WTC11 (cell line): ENCODE data around the gene ALCAM.

Experiments used
- ATF3 ChIP-seq: sonication (generic); formaldehyde crosslinking; conservative IDR thresholded peaks from 2 replicates; pipeline ENCODE4 v1.8.1; 2022; ENCODE audit warnings: mild to moderate bottlenecking, missing genetic modification reagents
- CBFB ChIP-seq: sonication (generic); formaldehyde crosslinking; IDR thresholded peaks from 2 replicates; pipeline ENCODE4 v1.8.1; 2022; ENCODE audit warnings: mild to moderate bottlenecking, low read depth, missing genetic modification reagents
- FOXJ3 ChIP-seq: sonication (generic); formaldehyde crosslinking; IDR thresholded peaks from 2 replicates; pipeline ENCODE4 v1.9.0; 2021; ENCODE audit warnings: missing genetic modification reagents, mild to moderate bottlenecking, borderline replicate concordance
- NFYB ChIP-seq: sonication (generic); formaldehyde crosslinking; conservative IDR thresholded peaks from 2 replicates; pipeline ENCODE4 v1.8.0; 2022; ENCODE audit warnings: low read depth, missing genetic modification reagents
- PRDM15 ChIP-seq: sonication (generic); formaldehyde crosslinking; IDR thresholded peaks from 2 replicates; pipeline ENCODE4 v1.8.0; 2022; ENCODE audit warnings: missing genetic modification reagents
- RORB ChIP-seq: fragments of 250-450 bp; sonication (Bioruptor Pico); IDR thresholded peaks from 2 replicates; pipeline ENCODE4 v1.9.0; 2021; ENCODE audit warnings: mild to moderate bottlenecking
- SMAD3 ChIP-seq: sonication (generic); formaldehyde crosslinking; IDR thresholded peaks from 2 replicates; pipeline ENCODE4 v1.8.0; 2022; ENCODE audit warnings: missing genetic modification reagents, mild to moderate bottlenecking, borderline replicate concordance
- USF1 ChIP-seq: sonication (generic); formaldehyde crosslinking; IDR thresholded peaks from 2 replicates; pipeline ENCODE4 v1.8.0; 2022; ENCODE audit warnings: mild to moderate bottlenecking, missing genetic modification reagents
- ZNF138 ChIP-seq: sonication (generic); formaldehyde crosslinking; conservative IDR thresholded peaks from 2 replicates; pipeline ENCODE4 v1.8.1; 2022; ENCODE audit warnings: mild to moderate bottlenecking, moderate library complexity, missing genetic modification reagents
- TF ChIP-seq, protein P1 (sequence below): fragments of 200-600 bp; IDR thresholded peaks from 2 replicates; pipeline ENCODE4 v1.8.0; 2022; ENCODE audit warnings: antibody characterized with exemption
- TF ChIP-seq, protein P2 (sequence below): sonication (generic); formaldehyde crosslinking; IDR thresholded peaks from 2 replicates; pipeline ENCODE4 v1.8.1; 2023; ENCODE audit warnings: mild to moderate bottlenecking, missing genetic modification reagents
- TF ChIP-seq, protein P3 (sequence below): sonication (generic); formaldehyde crosslinking; IDR thresholded peaks from 2 replicates; pipeline ENCODE4 v1.8.0; 2022; ENCODE audit warnings: mild to moderate bottlenecking, missing genetic modification reagents

DNA sequence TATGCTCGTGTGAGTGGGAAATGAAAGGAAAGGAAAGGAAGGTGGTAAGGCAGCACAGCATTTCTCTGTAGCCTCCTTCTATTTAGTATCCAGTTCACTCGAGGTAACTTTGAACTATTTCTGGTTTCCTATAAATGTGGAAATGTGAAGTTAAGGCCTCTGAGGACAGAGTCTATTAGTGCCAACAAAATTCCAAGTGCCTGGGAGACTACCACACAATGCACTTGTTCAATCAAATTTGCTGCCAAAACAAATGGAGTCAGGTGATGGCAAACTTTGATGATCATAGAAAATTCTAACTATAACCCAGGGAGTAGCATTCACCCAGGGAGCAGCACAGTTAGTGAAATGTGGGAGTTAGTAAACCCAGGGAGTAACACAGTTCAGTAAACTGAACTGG, 155.1 kb downstream of the ALCAM start:
- TF ChIP-seq NFYB = no peak
- TF ChIP-seq, protein P1, sequence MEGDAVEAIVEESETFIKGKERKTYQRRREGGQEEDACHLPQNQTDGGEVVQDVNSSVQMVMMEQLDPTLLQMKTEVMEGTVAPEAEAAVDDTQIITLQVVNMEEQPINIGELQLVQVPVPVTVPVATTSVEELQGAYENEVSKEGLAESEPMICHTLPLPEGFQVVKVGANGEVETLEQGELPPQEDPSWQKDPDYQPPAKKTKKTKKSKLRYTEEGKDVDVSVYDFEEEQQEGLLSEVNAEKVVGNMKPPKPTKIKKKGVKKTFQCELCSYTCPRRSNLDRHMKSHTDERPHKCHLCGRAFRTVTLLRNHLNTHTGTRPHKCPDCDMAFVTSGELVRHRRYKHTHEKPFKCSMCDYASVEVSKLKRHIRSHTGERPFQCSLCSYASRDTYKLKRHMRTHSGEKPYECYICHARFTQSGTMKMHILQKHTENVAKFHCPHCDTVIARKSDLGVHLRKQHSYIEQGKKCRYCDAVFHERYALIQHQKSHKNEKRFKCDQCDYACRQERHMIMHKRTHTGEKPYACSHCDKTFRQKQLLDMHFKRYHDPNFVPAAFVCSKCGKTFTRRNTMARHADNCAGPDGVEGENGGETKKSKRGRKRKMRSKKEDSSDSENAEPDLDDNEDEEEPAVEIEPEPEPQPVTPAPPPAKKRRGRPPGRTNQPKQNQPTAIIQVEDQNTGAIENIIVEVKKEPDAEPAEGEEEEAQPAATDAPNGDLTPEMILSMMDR = no peak
- no peak for TF ChIP-seq FOXJ3
- TF ChIP-seq USF1 = no peak
- no peak for TF ChIP-seq RORB (CRISPR knock-in tag)
- TF ChIP-seq, protein P2, sequence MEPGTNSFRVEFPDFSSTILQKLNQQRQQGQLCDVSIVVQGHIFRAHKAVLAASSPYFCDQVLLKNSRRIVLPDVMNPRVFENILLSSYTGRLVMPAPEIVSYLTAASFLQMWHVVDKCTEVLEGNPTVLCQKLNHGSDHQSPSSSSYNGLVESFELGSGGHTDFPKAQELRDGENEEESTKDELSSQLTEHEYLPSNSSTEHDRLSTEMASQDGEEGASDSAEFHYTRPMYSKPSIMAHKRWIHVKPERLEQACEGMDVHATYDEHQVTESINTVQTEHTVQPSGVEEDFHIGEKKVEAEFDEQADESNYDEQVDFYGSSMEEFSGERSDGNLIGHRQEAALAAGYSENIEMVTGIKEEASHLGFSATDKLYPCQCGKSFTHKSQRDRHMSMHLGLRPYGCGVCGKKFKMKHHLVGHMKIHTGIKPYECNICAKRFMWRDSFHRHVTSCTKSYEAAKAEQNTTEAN (CRISPR knock-in tag) = no peak
- TF ChIP-seq ATF3 (CRISPR knock-in tag) = no peak
- TF ChIP-seq, protein P3, sequence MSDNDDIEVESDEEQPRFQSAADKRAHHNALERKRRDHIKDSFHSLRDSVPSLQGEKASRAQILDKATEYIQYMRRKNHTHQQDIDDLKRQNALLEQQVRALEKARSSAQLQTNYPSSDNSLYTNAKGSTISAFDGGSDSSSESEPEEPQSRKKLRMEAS = no peak
- no peak for TF ChIP-seq CBFB (CRISPR knock-in tag)
- TF ChIP-seq SMAD3 (CRISPR knock-in tag) = no peak
- TF ChIP-seq ZNF138 = no peak
- no peak for TF ChIP-seq PRDM15 (CRISPR knock-in tag)
